HepG2 (cell line): ENCODE measurements around the gene SERPINE2. TPM values are rescaled to one million over a fixed set of nuclear protein-coding genes. Genes with fewer than 3 reads are reported as not detected.

Experiments used
- DPF2 ChIP-seq: sonication (generic); formaldehyde crosslinking; IDR thresholded peaks from 2 replicates; pipeline ENCODE4 v1.4.0; 2020; ENCODE audit warnings: mild to moderate bottlenecking, low read depth, missing genetic modification reagents, borderline replicate concordance
- ELF3 ChIP-seq: IDR thresholded peaks from 2 replicates; pipeline ENCODE4 v1.6.1; 2016; ENCODE audit warnings: missing genetic modification reagents, missing compliant biosample characterization
- KAT8 ChIP-seq: IDR thresholded peaks from 2 replicates; pipeline ENCODE4 v1.6.1; 2016; ENCODE audit warnings: missing genetic modification reagents, missing compliant biosample characterization
- KLF13 ChIP-seq: sonication (generic); formaldehyde crosslinking; IDR thresholded peaks from 2 replicates; pipeline ENCODE4 v1.4.0; 2020; ENCODE audit warnings: mild to moderate bottlenecking, missing genetic modification reagents
- NFKBIZ ChIP-seq: IDR thresholded peaks from 2 replicates; pipeline ENCODE4 v1.6.1; 2018; ENCODE audit warnings: missing genetic modification reagents, missing compliant biosample characterization
- PPARG ChIP-seq: conservative IDR thresholded peaks from 2 replicates; pipeline ENCODE4 v1.6.1; 2016; ENCODE audit warnings: missing biosample characterization, missing genetic modification reagents
- PTBP1 ChIP-seq: fragments of 200-400 bp; formaldehyde crosslinking; IDR thresholded peaks from 2 replicates; pipeline ENCODE4 v1.6.1; 2018; ENCODE audit warnings: low read length, low read depth; ENCODE audit not compliant: poor library complexity, severe bottlenecking
- RORA ChIP-seq: sonication (generic); formaldehyde crosslinking; IDR thresholded peaks from 2 replicates; pipeline ENCODE4 v1.5.0; 2020; ENCODE audit warnings: mild to moderate bottlenecking, missing genetic modification reagents, moderate library complexity
- SAP130 ChIP-seq: IDR thresholded peaks from 2 replicates; pipeline ENCODE4 v1.6.1; 2016; ENCODE audit warnings: low read depth
- SMAD1 ChIP-seq: sonication (generic); formaldehyde crosslinking; IDR thresholded peaks from 2 replicates; pipeline ENCODE4 v1.4.0; 2020; ENCODE audit warnings: missing genetic modification reagents, low read depth, mild to moderate bottlenecking, borderline replicate concordance
- SOX6 ChIP-seq, 2 experiments: fragments of 450-650 bp in 1 of 2; sonication (generic) in 1 of 2; formaldehyde crosslinking in 1 of 2; IDR thresholded peaks; 2 replicates each; pipeline versions ENCODE4 v1.4.0 to v1.6.1; 2017 to 2020; ENCODE audit warnings: antibody characterized with exemption in 1 of 2, mild to moderate bottlenecking in 1 of 2, missing genetic modification reagents in 1 of 2
- YY1 ChIP-seq: IDR thresholded peaks from 2 replicates; pipeline ENCODE4 v1.6.1; 2011; ENCODE audit warnings: low read length, low read depth, moderate library complexity, mild to moderate bottlenecking; ENCODE audit not compliant: insufficient read depth, insufficient replicate concordance
- ZFX ChIP-seq: sonication (generic); formaldehyde crosslinking; IDR thresholded peaks from 2 replicates; pipeline ENCODE4 v1.4.0; 2020; ENCODE audit warnings: mild to moderate bottlenecking, low read depth, missing genetic modification reagents, moderate library complexity
- polyA plus RNA-seq, 8 experiments: library from polyadenylated mRNA; depleted of rRNA in 3 of 8; stranded (reverse) in 7 of 8; unstranded in 1 of 8; fragments of >200 nt; fragmentation: Illumina TruSeq in 4 of 8; extraction: Trizol in 4 of 8; gene quantifications; 2 replicates each; pipeline versions ENCODE4 v1.2.1 to v1.2.3, GENCODE V29; 2011 to 2016; ENCODE audit warnings: low read depth in 4 of 8, missing spikeins in 1 of 8, mixed read lengths in 1 of 8; ENCODE audit not compliant: insufficient read depth in 1 of 8
- total RNA-seq, 5 experiments: library from RNA; depleted of rRNA; stranded (reverse); fragments of >200 nt; fragmentation: Illumina TruSeq; extraction: Trizol; gene quantifications; 2 replicates each; pipeline ENCODE4 v1.2.3, GENCODE V29; 2016; ENCODE audit warnings: low read depth in 1 of 5
- TF ChIP-seq, protein P1 (sequence below): sonication (generic); formaldehyde crosslinking; IDR thresholded peaks from 2 replicates; pipeline ENCODE4 v1.5.0; 2020; ENCODE audit warnings: mild to moderate bottlenecking, missing genetic modification reagents, moderate library complexity
- TF ChIP-seq, protein P2 (sequence below): IDR thresholded peaks from 2 replicates; pipeline ENCODE4 v1.6.1; 2018; ENCODE audit warnings: missing genetic modification reagents
- TF ChIP-seq, protein P3 (sequence below): sonication (generic); formaldehyde crosslinking; IDR thresholded peaks from 2 replicates; pipeline ENCODE4 v1.8.0; 2022; ENCODE audit warnings: missing genetic modification reagents, mild to moderate bottlenecking, borderline replicate concordance

The SERPINE2 gene
- total and polyA plus RNA-seq, 2 of the 13 experiments (the other 11 are each of a cell fraction or from before 2014, with no cell fraction given), result 7.9 to 18.1 TPM

DNA sequence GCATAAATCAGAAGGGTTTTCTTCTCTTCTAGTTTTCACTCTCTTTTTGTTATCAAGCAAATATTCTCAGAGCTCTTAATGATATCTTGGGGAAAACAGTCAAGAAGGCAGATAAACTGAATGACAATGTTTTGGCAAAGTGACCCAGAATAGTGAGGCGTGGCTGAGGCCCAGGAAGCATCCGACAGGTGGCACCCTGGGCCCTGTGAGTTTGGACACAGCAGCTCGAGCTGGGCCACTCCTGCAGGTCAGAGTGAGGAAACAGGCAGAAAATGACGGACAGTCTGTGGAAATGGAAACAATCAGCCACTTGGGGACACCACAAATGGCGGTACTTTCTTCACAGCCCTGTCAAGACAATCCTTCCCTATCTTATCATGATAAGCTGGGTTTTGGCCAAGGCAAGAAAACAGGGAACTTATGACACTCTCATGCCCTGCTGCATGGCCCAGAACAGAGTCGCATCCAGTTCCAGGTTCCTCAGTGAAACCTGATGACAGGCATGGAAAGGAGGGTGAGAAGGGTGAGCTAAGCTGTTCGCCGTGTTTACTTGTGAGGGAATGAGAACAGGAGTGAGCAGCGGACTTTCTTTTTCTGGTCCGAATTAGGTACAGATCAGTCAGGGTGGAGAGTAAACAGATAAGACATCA lies 49.8 kb downstream of the SERPINE2 start (continued):
- TF ChIP-seq, protein P1, sequence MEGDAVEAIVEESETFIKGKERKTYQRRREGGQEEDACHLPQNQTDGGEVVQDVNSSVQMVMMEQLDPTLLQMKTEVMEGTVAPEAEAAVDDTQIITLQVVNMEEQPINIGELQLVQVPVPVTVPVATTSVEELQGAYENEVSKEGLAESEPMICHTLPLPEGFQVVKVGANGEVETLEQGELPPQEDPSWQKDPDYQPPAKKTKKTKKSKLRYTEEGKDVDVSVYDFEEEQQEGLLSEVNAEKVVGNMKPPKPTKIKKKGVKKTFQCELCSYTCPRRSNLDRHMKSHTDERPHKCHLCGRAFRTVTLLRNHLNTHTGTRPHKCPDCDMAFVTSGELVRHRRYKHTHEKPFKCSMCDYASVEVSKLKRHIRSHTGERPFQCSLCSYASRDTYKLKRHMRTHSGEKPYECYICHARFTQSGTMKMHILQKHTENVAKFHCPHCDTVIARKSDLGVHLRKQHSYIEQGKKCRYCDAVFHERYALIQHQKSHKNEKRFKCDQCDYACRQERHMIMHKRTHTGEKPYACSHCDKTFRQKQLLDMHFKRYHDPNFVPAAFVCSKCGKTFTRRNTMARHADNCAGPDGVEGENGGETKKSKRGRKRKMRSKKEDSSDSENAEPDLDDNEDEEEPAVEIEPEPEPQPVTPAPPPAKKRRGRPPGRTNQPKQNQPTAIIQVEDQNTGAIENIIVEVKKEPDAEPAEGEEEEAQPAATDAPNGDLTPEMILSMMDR, result peak; percentile 77
- TF ChIP-seq PTBP1 (no peak), RORA (CRISPR knock-in tag) (no peak), DPF2 (CRISPR knock-in tag) (no peak), ELF3 (CRISPR knock-in tag) (peak; percentile 25; the same call in 1 of the 2 replicates), YY1 (peak; percentile 39), ZFX (CRISPR knock-in tag) (0 out of 2 replicates have a peak, but pooled peaks have one; percentile 22), NFKBIZ (no peak), SOX6 (IDR thresholded peaks at IDR 0.05) (no peak), SOX6 (CRISPR knock-in tag; IDR thresholded peaks at IDR 0.05) (peak; percentile 33; the same call in 1 of the 2 replicates), PPARG (CRISPR knock-in tag) (0 out of 2 replicates have a peak, but pooled peaks have one; percentile 14), SMAD1 (CRISPR knock-in tag) (no peak), SAP130 (CRISPR knock-in tag) (peak; percentile 12; the same call in 1 of the 2 replicates), KAT8 (CRISPR knock-in tag) (0 out of 2 replicates have a peak, but pooled peaks have one; percentile 17), KLF13 (CRISPR knock-in tag) (no peak)
- TF ChIP-seq, protein P2, sequence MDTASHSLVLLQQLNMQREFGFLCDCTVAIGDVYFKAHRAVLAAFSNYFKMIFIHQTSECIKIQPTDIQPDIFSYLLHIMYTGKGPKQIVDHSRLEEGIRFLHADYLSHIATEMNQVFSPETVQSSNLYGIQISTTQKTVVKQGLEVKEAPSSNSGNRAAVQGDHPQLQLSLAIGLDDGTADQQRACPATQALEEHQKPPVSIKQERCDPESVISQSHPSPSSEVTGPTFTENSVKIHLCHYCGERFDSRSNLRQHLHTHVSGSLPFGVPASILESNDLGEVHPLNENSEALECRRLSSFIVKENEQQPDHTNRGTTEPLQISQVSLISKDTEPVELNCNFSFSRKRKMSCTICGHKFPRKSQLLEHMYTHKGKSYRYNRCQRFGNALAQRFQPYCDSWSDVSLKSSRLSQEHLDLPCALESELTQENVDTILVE (CRISPR knock-in tag), result 0 out of 2 replicates have a peak, but pooled peaks have one; percentile 46
- TF ChIP-seq, protein P3, sequence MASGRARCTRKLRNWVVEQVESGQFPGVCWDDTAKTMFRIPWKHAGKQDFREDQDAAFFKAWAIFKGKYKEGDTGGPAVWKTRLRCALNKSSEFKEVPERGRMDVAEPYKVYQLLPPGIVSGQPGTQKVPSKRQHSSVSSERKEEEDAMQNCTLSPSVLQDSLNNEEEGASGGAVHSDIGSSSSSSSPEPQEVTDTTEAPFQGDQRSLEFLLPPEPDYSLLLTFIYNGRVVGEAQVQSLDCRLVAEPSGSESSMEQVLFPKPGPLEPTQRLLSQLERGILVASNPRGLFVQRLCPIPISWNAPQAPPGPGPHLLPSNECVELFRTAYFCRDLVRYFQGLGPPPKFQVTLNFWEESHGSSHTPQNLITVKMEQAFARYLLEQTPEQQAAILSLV, result no peak
